HEK293T (cell line): ENCODE results near the gene PIP5K1B.

Experiments used
- CTCF ChIA-PET: fragments of 350-600 bp; formaldehyde crosslinking; extraction: SDS; loops from one replicate; lab custom pipeline; 2021; ENCODE audit warnings: antibody characterized with exemption, inconsistent platforms; lab: Yijun Ruan, JAX
- POLR2A ChIA-PET: fragments of 350-600 bp; formaldehyde crosslinking; extraction: SDS; loops from one replicate; lab custom pipeline; 2020; ENCODE audit warnings: antibody characterized with exemption, inconsistent platforms; lab: Yijun Ruan, JAX
- DNase-seq: peaks from one replicate; pipeline ENCODE4 v3.0.0; 2012; ENCODE audit warnings: mixed read lengths; ENCODE audit errors: extremely low spot score
- ARNT ChIP-seq: fragments of 450-650 bp; IDR thresholded peaks from 2 replicates; pipeline ENCODE4 v1.6.1; 2017; ENCODE audit warnings: mild to moderate bottlenecking
- BHLHE40 ChIP-seq: fragments of 450-650 bp; IDR thresholded peaks from 2 replicates; pipeline ENCODE4 v1.6.1; 2016; ENCODE audit warnings: mild to moderate bottlenecking, moderate library complexity, borderline replicate concordance
- CTBP1 ChIP-seq: fragments of 450-650 bp; IDR thresholded peaks from 2 replicates; pipeline ENCODE4 v1.6.1; 2016; ENCODE audit warnings: borderline replicate concordance
- ELF4 ChIP-seq: fragments of 450-650 bp; IDR thresholded peaks from 2 replicates; pipeline ENCODE4 v1.6.1; 2017; ENCODE audit warnings: antibody characterized with exemption
- FOXA1 ChIP-seq: fragments of 450-650 bp; IDR thresholded peaks from 2 replicates; pipeline ENCODE4 v1.6.1; 2016; ENCODE audit warnings: mild to moderate bottlenecking
- FOXK2 ChIP-seq: fragments of 450-650 bp; IDR thresholded peaks from 2 replicates; pipeline ENCODE4 v1.6.1; 2016; ENCODE audit warnings: mild to moderate bottlenecking
- FOXM1 ChIP-seq: fragments of 450-650 bp; IDR thresholded peaks from 2 replicates; pipeline ENCODE4 v1.6.1; 2017; ENCODE audit warnings: mild to moderate bottlenecking, borderline replicate concordance
- HDGF ChIP-seq: fragments of 450-650 bp; IDR thresholded peaks from 2 replicates; pipeline ENCODE4 v1.6.1; 2017; ENCODE audit warnings: antibody characterized with exemption, borderline replicate concordance
- L3MBTL2 ChIP-seq: fragments of 450-650 bp; conservative IDR thresholded peaks from 2 replicates; pipeline ENCODE4 v1.6.1; 2016; ENCODE audit warnings: mild to moderate bottlenecking
- LEF1 ChIP-seq: fragments of 450-650 bp; IDR thresholded peaks from 2 replicates; pipeline ENCODE4 v1.6.1; 2017; ENCODE audit warnings: mild to moderate bottlenecking, borderline replicate concordance
- NFRKB ChIP-seq: fragments of 450-650 bp; IDR thresholded peaks from 2 replicates; pipeline ENCODE4 v1.6.1; 2016; ENCODE audit warnings: mild to moderate bottlenecking, moderate library complexity
- PKNOX1 ChIP-seq: fragments of 450-650 bp; IDR thresholded peaks from 2 replicates; pipeline ENCODE4 v1.6.1; 2016
- SP1 ChIP-seq: fragments of 450-650 bp; IDR thresholded peaks from 2 replicates; pipeline ENCODE4 v1.6.1; 2017
- SUZ12 ChIP-seq: fragments of 450-650 bp; IDR thresholded peaks from 2 replicates; pipeline ENCODE4 v1.6.1; 2016; ENCODE audit warnings: mild to moderate bottlenecking
- TARDBP ChIP-seq: fragments of 450-650 bp; IDR thresholded peaks from 2 replicates; pipeline ENCODE4 v1.6.1; 2016
- ZNF384 ChIP-seq: fragments of 450-650 bp; IDR thresholded peaks from 2 replicates; pipeline ENCODE4 v1.6.1; 2016

Gene PIP5K1B

GRCh38 chr9:68969538-68969937 is 264.5 kb downstream of the PIP5K1B start:
- ChIA-PET CTCF (no interaction called here), POLR2A (no interaction called here)
- TF ChIP-seq FOXK2 (no peak), SUZ12 (no peak), PKNOX1 (no peak), LEF1 (no peak), ELF4 (no peak), NFRKB (no peak), L3MBTL2 (no peak)
- DNase-seq = no peak

- CTCF ChIA-PET = no interaction called here
- TF ChIP-seq FOXM1 = no peak
- no peak for TF ChIP-seq ELF4
- no peak for TF ChIP-seq FOXA1
- no peak for TF ChIP-seq FOXK2
- no peak for TF ChIP-seq NFRKB
- no peak for TF ChIP-seq LEF1
- TF ChIP-seq PKNOX1 = no peak
- TF ChIP-seq CTBP1 = no peak
- TF ChIP-seq BHLHE40 = no peak
- TF ChIP-seq SUZ12 = no peak
- TF ChIP-seq HDGF = no peak
- no peak for TF ChIP-seq TARDBP
- TF ChIP-seq SP1 = no peak
- no peak for TF ChIP-seq ARNT
- POLR2A ChIA-PET = no interaction called here
- no peak for DNase-seq
Measured at GRCh38 chr9:68970151-68970550, 265.1 kb downstream of the PIP5K1B start.

- TF ChIP-seq FOXK2 (no peak), CTBP1 (no peak), ZNF384 (no peak), FOXA1 (no peak), HDGF (no peak), L3MBTL2 (no peak), TARDBP (no peak), BHLHE40 (no peak), SUZ12 (no peak), PKNOX1 (no peak), FOXM1 (no peak), LEF1 (no peak), NFRKB (no peak), SP1 (no peak), ELF4 (no peak), ARNT (no peak)
- CTCF ChIA-PET = no interaction called here
Measured at GRCh38 chr9:68973619-68974018, 268.6 kb downstream of the PIP5K1B start.

DNA sequence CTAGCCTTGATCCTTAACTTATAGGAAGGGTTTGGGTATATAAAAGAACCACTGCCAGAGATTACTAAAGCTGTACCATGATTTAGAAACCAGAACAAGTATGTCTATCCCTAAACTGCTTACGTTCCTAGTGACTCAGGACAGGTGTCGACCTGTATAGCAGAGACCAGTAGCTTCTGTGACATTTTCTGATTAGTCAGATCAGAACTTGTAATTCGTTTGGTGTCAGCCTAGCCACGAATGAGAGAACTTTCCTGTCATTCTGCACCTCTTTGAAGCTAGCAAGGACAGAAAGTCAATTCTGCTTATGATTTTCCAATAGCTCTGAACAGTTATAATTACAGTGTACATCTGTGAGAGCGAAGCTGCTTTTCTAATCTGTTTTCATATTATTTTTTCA is 269.4 kb downstream of the PIP5K1B start:
- TF ChIP-seq LEF1 (no peak), SUZ12 (no peak), FOXM1 (no peak), ARNT (no peak), BHLHE40 (no peak)
- no peak for DNase-seq

More at GRCh38 chr9:68973619-68974018, 268.6 kb downstream of the PIP5K1B start:
- POLR2A ChIA-PET = no interaction called here
- no peak for DNase-seq

GRCh38 chr9:68974901-68975300 is 269.9 kb downstream of the PIP5K1B start:
- TF ChIP-seq L3MBTL2 (no peak), ZNF384 (no peak), FOXA1 (no peak), ELF4 (no peak), NFRKB (no peak), FOXM1 (no peak), SUZ12 (no peak), LEF1 (no peak), ARNT (no peak), HDGF (no peak), SP1 (no peak), BHLHE40 (no peak), FOXK2 (no peak), PKNOX1 (no peak), CTBP1 (no peak), TARDBP (no peak)
- ChIA-PET POLR2A (no interaction called here), CTCF (interaction anchor here (1.0 kb wide), 1 partner anchor 11 kb away, joined by 4 read pairs; no protein-coding TSS in a partner anchor)
- DNase-seq = no peak

More for the DNA sequence above, 269.4 kb downstream of the PIP5K1B start:
- POLR2A ChIA-PET = no interaction called here
- CTCF ChIA-PET = interaction anchor here (1.0 kb wide), 1 partner anchor 11 kb away, joined by 4 read pairs; no protein-coding TSS in a partner anchor

DNA sequence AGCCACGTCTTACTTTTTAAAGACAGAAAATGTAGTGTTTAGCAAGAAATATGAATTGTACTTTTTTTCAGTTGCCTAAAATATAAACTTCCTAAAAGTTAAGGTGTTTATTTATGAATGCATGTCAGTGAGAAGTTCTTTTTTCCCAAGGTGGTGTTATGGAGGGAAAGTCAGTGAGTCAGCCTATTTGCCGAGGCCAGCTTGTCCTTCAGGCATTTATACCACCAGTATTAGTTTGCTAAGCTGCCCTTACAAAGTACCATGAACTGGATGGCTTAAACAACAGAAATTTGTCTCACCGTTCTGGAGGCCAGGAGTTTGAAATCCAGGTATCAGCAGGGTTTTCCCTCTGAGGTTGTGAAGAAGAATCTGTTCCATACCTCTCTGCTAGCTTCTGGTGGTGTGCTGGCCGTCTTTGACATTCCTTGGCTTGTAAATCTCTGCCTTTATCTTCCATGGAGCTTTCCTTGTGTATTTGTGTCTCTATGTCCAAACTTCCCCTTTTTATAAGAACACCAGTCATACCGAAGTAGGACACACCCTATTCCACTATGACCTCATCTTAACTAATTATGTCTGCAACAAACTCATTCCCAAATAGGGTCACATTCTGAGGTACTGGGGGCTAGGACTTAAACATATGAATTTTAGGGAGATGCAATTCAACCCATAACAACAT is 270.5 kb downstream of the PIP5K1B start:
- ChIA-PET POLR2A (no interaction called here), CTCF (interaction anchor here (1.0 kb wide), 1 partner anchor 12 kb away, joined by 4 read pairs; no protein-coding TSS in a partner anchor)
- TF ChIP-seq BHLHE40 = no peak
- TF ChIP-seq FOXA1 = no peak
- no peak for TF ChIP-seq FOXM1
- no peak for TF ChIP-seq ELF4
- no peak for TF ChIP-seq SUZ12
- TF ChIP-seq LEF1 = no peak
- TF ChIP-seq SP1 = no peak
- TF ChIP-seq ZNF384 = no peak
- no peak for TF ChIP-seq TARDBP
- TF ChIP-seq NFRKB = no peak
- DNase-seq = no peak
